Spleen (tissue), 7 donors: ENCODE measurements around the gene LRRC37A.

ENCODE experiments used
- CTCF ChIP-seq, 11 experiments: fragments of 200-600 bp in 7 of 11; fragments of 450-650 bp in 4 of 11; sonication (generic) in 4 of 11; IDR thresholded peaks in 8 of 11; conservative IDR thresholded peaks in 3 of 11; 1 replicate in 7 of 11; 2 replicates in 4 of 11; pipeline versions ENCODE4 v1.4.0 to v1.8.0; 2016 to 2021; ENCODE audit warnings: antibody characterized with exemption in 11 of 11, inconsistent platforms in 4 of 11, mild to moderate bottlenecking in 1 of 11
- POLR2AphosphoS5 ChIP-seq, 3 donors: sonication (generic); formaldehyde crosslinking; IDR thresholded peaks; one replicate each; pipeline ENCODE4 v1.5.1; 2017; ENCODE audit warnings: antibody characterized with exemption in 3 of 3
- donor health status: DM: no; HTN: no; CAD: no; lungs with moderate emphysema.
- donor health status: DM: no; HTN: no; CAD: no.
- donor health status: DM: no; HTN: no; CAD: no.

- TF ChIP-seq CTCF (IDR thresholded peaks at IDR 0.05 in 8 of 11, conservative IDR thresholded peaks at IDR 0.05 in 3 of 11) (no peak), POLR2AphosphoS5 (IDR thresholded peaks at IDR 0.05) (no peak)
These were observed 30.3 kb upstream of the LRRC37A start for GRCh38 chr17:46264456-46265198.
